ENCODE results near the gene NR3C2. TPM values are rescaled to one million over a fixed set of nuclear protein-coding genes. Genes with fewer than 3 reads are reported as not detected.

The NR3C2 gene
- polyA plus RNA-seq, 3 donors: 0.09 to 0.27 (median 0.20) TPM

DNA sequence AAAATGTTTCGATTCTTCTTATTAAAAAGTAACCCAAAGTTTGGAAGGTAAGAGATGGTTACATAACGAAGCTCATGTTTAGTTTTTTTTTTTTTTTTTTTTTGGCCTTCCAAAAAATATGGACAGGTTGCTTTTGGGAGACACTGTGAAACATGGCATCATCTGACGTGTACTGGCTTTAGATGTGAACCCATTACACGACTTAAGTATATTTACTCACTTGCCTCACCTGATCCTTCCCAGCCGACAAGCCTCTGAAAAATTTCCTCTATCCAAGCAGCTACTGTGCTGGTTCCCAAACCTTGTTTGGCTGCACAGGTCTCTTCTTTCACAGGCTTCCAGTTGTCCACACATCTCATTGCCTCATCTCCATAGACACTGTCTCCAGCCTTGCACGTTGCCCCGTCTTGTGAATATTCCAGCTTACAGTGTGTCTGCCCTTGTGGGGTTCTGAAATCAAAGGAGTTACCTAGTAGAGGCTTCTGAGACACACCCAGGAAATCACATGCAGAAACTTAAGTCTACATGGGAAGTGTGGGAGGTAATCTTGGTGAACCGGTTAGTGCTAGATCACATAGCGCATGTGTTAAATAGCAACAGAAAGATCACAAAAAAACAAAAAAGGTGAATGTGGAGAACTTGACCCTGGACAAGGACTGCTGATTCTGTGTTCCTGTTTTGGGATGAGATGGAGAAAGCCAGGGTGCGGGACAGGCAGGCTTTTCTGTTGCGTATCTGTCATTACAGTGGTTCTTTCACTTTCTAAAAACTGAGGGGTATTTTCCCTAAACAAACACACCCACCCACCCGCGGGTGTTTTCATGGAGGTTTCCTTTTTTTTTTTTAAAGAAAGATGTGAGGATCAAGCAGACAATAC, 381.7 kb downstream of the NR3C2 start:
- Histone ChIP-seq H2AFZ (ENCODE audit: insufficient read depth, low read depth, low read length, poor library complexity, severe bottlenecking) (no peak overlapping the region), H3K36me3 (replicated peaks in 1 of 2; ENCODE audit: control insufficient read depth in 1 of 2, insufficient read depth in 2 of 2, low read length in 2 of 2) (peaks cover 0 to 12% of the 10 kb centered on the region in 2 donors), H3K27me3 (ENCODE audit: control insufficient read depth in 2 of 2, insufficient read depth in 2 of 2, low read length in 2 of 2) (no peaks in the 10 kb centered on the region), H3K4me3 (replicated peaks in 1 of 3; ENCODE audit: low read depth in 2 of 3, low read length in 3 of 3) (no peak overlapping the region), H3K27ac (ENCODE audit: low read depth in 1 of 2, low read length in 2 of 2) (no peak overlapping the region), H3K4me1 (ENCODE audit: control insufficient read depth in 1 of 2, insufficient read depth in 2 of 2, low read length in 2 of 2) (peaks cover 7 to 15% of the 10 kb centered on the region in 2 donors), H3K9ac (ENCODE audit: insufficient read depth, low read length, poor library complexity, severe bottlenecking) (no peak overlapping the region), H3K4me2 (replicated peaks; ENCODE audit: extremely low read depth, low read length, poor library complexity, severe bottlenecking) (no peak overlapping the region), H3K9me3 (replicated peaks in 1 of 2; ENCODE audit: control insufficient read depth in 1 of 2, insufficient read depth in 1 of 2, low read length in 2 of 2) (no peaks in the 10 kb centered on the region), H4K20me1 (ENCODE audit: insufficient read depth, low read length) (no peaks in the 10 kb centered on the region), H3K79me2 (ENCODE audit: insufficient read depth, low read length) (no peaks in the 10 kb centered on the region)
- H3K27me3 Mint-ChIP-seq (ENCODE audit: low read depth in 3 of 3): peaks cover 0 to 3% (median 3%) of the 10 kb centered on the region in 3 donors
- WGBS (ENCODE audit: insufficient coverage): 90% methylated on average over 5 of the region's 13 CpGs
- no peaks in the 10 kb centered on the region for H3K9me3 Mint-ChIP-seq
- H3K4me3 Mint-ChIP-seq: no peak overlapping the region
- peaks cover 7 to 14% of the 10 kb centered on the region in 2 donors for H3K36me3 Mint-ChIP-seq
- TF ChIP-seq CTCF (IDR thresholded peaks at IDR 0.05): no peak
- H3K27ac Mint-ChIP-seq: no peak overlapping the region
- no peak for DNase-seq
- H3K4me1 Mint-ChIP-seq: peaks cover 28% of the 10 kb centered on the region
- intact Hi-C loops (cut with micrococcal nuclease): loop anchor here in 1 of 2 donors (10.0 kb wide), 1 partner anchor 384 kb away; the partner anchor contains the start of gene NR3C2

- TF ChIP-seq CTCF (IDR thresholded peaks at IDR 0.05): no peak
- intact Hi-C loops (cut with micrococcal nuclease): loop anchor here (5.0 to 10.0 kb wide), 2 partner anchors 385 to 1203 kb away; partner anchors contain the start of gene NR3C2 (in 1 of the 2)
- no peak for DNase-seq
- Histone ChIP-seq H3K4me2 (replicated peaks; ENCODE audit: extremely low read depth, low read length, poor library complexity, severe bottlenecking) (no peak overlapping the region), H2AFZ (ENCODE audit: insufficient read depth, low read depth, low read length, poor library complexity, severe bottlenecking) (no peak overlapping the region), H3K4me3 (replicated peaks in 1 of 3; ENCODE audit: low read depth in 2 of 3, low read length in 3 of 3) (no peak overlapping the region), H3K27me3 (ENCODE audit: control insufficient read depth in 2 of 2, insufficient read depth in 2 of 2, low read length in 2 of 2) (no peaks in the 10 kb centered on the region), H3K9ac (ENCODE audit: insufficient read depth, low read length, poor library complexity, severe bottlenecking) (no peak overlapping the region), H3K4me1 (ENCODE audit: control insufficient read depth in 1 of 2, insufficient read depth in 2 of 2, low read length in 2 of 2) (peaks cover 9 to 17% of the 10 kb centered on the region in 2 donors), H3K27ac (ENCODE audit: low read depth in 1 of 2, low read length in 2 of 2) (no peak overlapping the region), H3K36me3 (replicated peaks in 1 of 2; ENCODE audit: control insufficient read depth in 1 of 2, insufficient read depth in 2 of 2, low read length in 2 of 2) (peaks cover 0 to 4% of the 10 kb centered on the region in 2 donors), H4K20me1 (ENCODE audit: insufficient read depth, low read length) (no peaks in the 10 kb centered on the region), H3K9me3 (replicated peaks in 1 of 2; ENCODE audit: control insufficient read depth in 1 of 2, insufficient read depth in 1 of 2, low read length in 2 of 2) (no peaks in the 10 kb centered on the region), H3K79me2 (ENCODE audit: insufficient read depth, low read length) (no peaks in the 10 kb centered on the region)
- 88% methylated on average over 9 of the region's 10 CpGs for WGBS (ENCODE audit: insufficient coverage)
- no peak overlapping the region for H3K4me3 Mint-ChIP-seq
- peaks cover 0 to 3% (median 3%) of the 10 kb centered on the region in 3 donors for H3K27me3 Mint-ChIP-seq (ENCODE audit: low read depth in 3 of 3)
- no peaks in the 10 kb centered on the region for H3K9me3 Mint-ChIP-seq
- peaks cover under 1 to 6% of the 10 kb centered on the region in 2 donors for H3K36me3 Mint-ChIP-seq
- peaks cover 30% of the 10 kb centered on the region for H3K4me1 Mint-ChIP-seq
- peak overlapping the region in 1 of 7 donors; percentile 69 for H3K27ac Mint-ChIP-seq
Measured at GRCh38 chr4:148059617-148060180, 382.5 kb downstream of the NR3C2 start.
